ENCODE measurements around the gene RHOBTB1. TPM values are rescaled to one million over a fixed set of nuclear protein-coding genes. Genes with fewer than 3 reads are reported as not detected.

The RHOBTB1 gene
- total RNA-seq, 2 donors from 2014 or later = 6.6 to 6.8 TPM

GRCh38 chr10:60917331-60918280 lies 26.4 kb downstream of the RHOBTB1 start:
- H3K27ac ChIP-seq (ENCODE audit: low read depth, low read length) = no peak overlapping the region

GRCh38 chr10:60916025-60916424 lies 28.0 kb downstream of the RHOBTB1 start:
- no peaks in the 10 kb centered on the region for H3K4me1 Mint-ChIP-seq
- DNase-seq = peak; percentile 78
- no peak overlapping the region for H3K9ac ChIP-seq (ENCODE audit: extremely low read depth, low read length, poor library complexity, severe bottlenecking)
- TF ChIP-seq CTCF (conservative IDR thresholded peaks at IDR 0.05) = peak; percentile 69
- H3K27me3 ChIP-seq (ENCODE audit: control insufficient read depth, insufficient read depth, low read length, poor library complexity, severe bottlenecking) = no peaks in the 10 kb centered on the region
- no peaks in the 10 kb centered on the region for H3K4me1 ChIP-seq (ENCODE audit: control insufficient read depth, insufficient read depth, low read length)
- H3K36me3 ChIP-seq (ENCODE audit: control insufficient read depth, insufficient read depth, low read length) = no peaks in the 10 kb centered on the region
- H3K27me3 Mint-ChIP-seq (ENCODE audit: insufficient read depth) = no peaks in the 10 kb centered on the region
- H3K9me3 Mint-ChIP-seq = no peaks in the 10 kb centered on the region
- no peak overlapping the region for H3K4me3 ChIP-seq (ENCODE audit: low read length)
- H3K4me3 Mint-ChIP-seq = no peak overlapping the region
- H3K36me3 Mint-ChIP-seq (ENCODE audit: low read depth) = no peaks in the 10 kb centered on the region
- H3K9me3 ChIP-seq (ENCODE audit: control insufficient read depth, low read length) = no peaks in the 10 kb centered on the region
- H3K27ac Mint-ChIP-seq = no peak overlapping the region
- H3K27ac ChIP-seq (ENCODE audit: low read depth, low read length) = no peak overlapping the region
- WGBS, 2 experiments (ENCODE audit: insufficient coverage in 1 of 2, insufficient read length in 1 of 2) = 91% methylated on average over 4 of the region's 4 CpGs; no CpG with 5 or more reads in 1 of the 2 experiments

More at GRCh38 chr10:60917331-60918280, 26.4 kb downstream of the RHOBTB1 start:
- Histone ChIP-seq H3K4me1 (ENCODE audit: control insufficient read depth, insufficient read depth, low read length) (no peaks in the 10 kb centered on the region), H3K9ac (ENCODE audit: extremely low read depth, low read length, poor library complexity, severe bottlenecking) (no peak overlapping the region), H3K9me3 (ENCODE audit: control insufficient read depth, low read length) (no peaks in the 10 kb centered on the region), H3K4me3 (ENCODE audit: low read length) (no peak overlapping the region), H3K36me3 (ENCODE audit: control insufficient read depth, insufficient read depth, low read length) (no peaks in the 10 kb centered on the region), H3K27me3 (ENCODE audit: control insufficient read depth, insufficient read depth, low read length, poor library complexity, severe bottlenecking) (no peaks in the 10 kb centered on the region)
- Mint-ChIP-seq H3K9me3 (no peaks in the 10 kb centered on the region), H3K36me3 (ENCODE audit: low read depth) (no peaks in the 10 kb centered on the region), H3K4me1 (no peaks in the 10 kb centered on the region), H3K27me3 (ENCODE audit: insufficient read depth) (no peaks in the 10 kb centered on the region), H3K27ac (no peak overlapping the region), H3K4me3 (no peak overlapping the region)
- 96% methylated on average over 4 of the region's 4 CpGs; no CpG with 5 or more reads in 1 of the 2 experiments for WGBS, 2 experiments (ENCODE audit: insufficient coverage in 1 of 2, insufficient read length in 1 of 2)
- TF ChIP-seq CTCF (conservative IDR thresholded peaks at IDR 0.05) = no peak
- no peak for DNase-seq

GRCh38 chr10:60914690-60915141 lies 29.3 kb downstream of the RHOBTB1 start:
- H3K4me3 Mint-ChIP-seq = no peak overlapping the region
- no peak overlapping the region for H3K4me3 ChIP-seq (ENCODE audit: low read length)
- H3K9me3 Mint-ChIP-seq = no peaks in the 10 kb centered on the region
- H3K9ac ChIP-seq (ENCODE audit: extremely low read depth, low read length, poor library complexity, severe bottlenecking) = no peak overlapping the region
- H3K36me3 ChIP-seq (ENCODE audit: control insufficient read depth, insufficient read depth, low read length) = no peaks in the 10 kb centered on the region
- no peaks in the 10 kb centered on the region for H3K4me1 ChIP-seq (ENCODE audit: control insufficient read depth, insufficient read depth, low read length)
- no peaks in the 10 kb centered on the region for H3K4me1 Mint-ChIP-seq
- no peaks in the 10 kb centered on the region for H3K9me3 ChIP-seq (ENCODE audit: control insufficient read depth, low read length)
- no peak for DNase-seq
- no peaks in the 10 kb centered on the region for H3K27me3 Mint-ChIP-seq (ENCODE audit: insufficient read depth)
- no peaks in the 10 kb centered on the region for H3K36me3 Mint-ChIP-seq (ENCODE audit: low read depth)
- 67 to 93% methylated on average over 1 of the region's 1 CpG for WGBS, 2 experiments (ENCODE audit: insufficient coverage in 1 of 2, insufficient read length in 1 of 2)
- no peak for TF ChIP-seq CTCF (conservative IDR thresholded peaks at IDR 0.05)
- H3K27ac Mint-ChIP-seq = no peak overlapping the region
- no peaks in the 10 kb centered on the region for H3K27me3 ChIP-seq (ENCODE audit: control insufficient read depth, insufficient read depth, low read length, poor library complexity, severe bottlenecking)
- H3K27ac ChIP-seq (ENCODE audit: low read depth, low read length) = no peak overlapping the region

Measured in endodermal cell (in vitro differentiated cells).